DLD1 (cell line): Measurements from ENCODE around the gene RBM12.
"Not testable (repeated sequence)": the region's sequence is repeated elsewhere in the genome, so short reads cannot be mapped to it uniquely, and the experiment has no call there.

Experiments used
- in situ Hi-C: cut with HindIII; loops from 2 replicates; pipeline ENCODE4 v1.10.0; 2017; ENCODE audit warnings: low sequenced_read_pairs

The RBM12 gene

GRCh38 chr20:35664466-35665206 is at the start of gene RBM12, which contains the start of gene CPNE1:
Gene RBM12, minus strand, starts transcription at chr20:35664900. Its CDS starts 9,578 bp downstream, at chr20:35655322.
Gene CPNE1, minus strand, starts transcription at chr20:35664900. Its CDS starts 31,977 bp downstream, at chr20:35632923.
- in situ Hi-C loops = no loop called here

- in situ Hi-C loops = no loop called here
Measured at GRCh38 chr20:35714127-35714526, 49.4 kb upstream of the RBM12 start.

GRCh38 chr20:35713120-35713519 is 48.4 kb upstream of the RBM12 start:
- in situ Hi-C loops = not testable (repeated sequence)

GRCh38 chr20:35711588-35712209 is 47.0 kb upstream of the RBM12 start:
- in situ Hi-C loops = no loop called here

GRCh38 chr20:35710884-35711587 is 46.3 kb upstream of the RBM12 start:
- in situ Hi-C loops = no loop called here

GRCh38 chr20:35710039-35710438 is 45.3 kb upstream of the RBM12 start:
- in situ Hi-C loops = no loop called here

GRCh38 chr20:35709259-35709658 is 44.6 kb upstream of the RBM12 start:
- in situ Hi-C loops = no loop called here

- in situ Hi-C loops = no loop called here
Measured at GRCh38 chr20:35708502-35708901, 43.8 kb upstream of the RBM12 start.

GRCh38 chr20:35706591-35707529 is 42.2 kb upstream of the RBM12 start:
- in situ Hi-C loops = not testable (repeated sequence)

- in situ Hi-C loops = not testable (repeated sequence)
Measured at GRCh38 chr20:35705894-35706293, 41.2 kb upstream of the RBM12 start.

GRCh38 chr20:35704514-35705261 is 40.0 kb upstream of the RBM12 start:
- in situ Hi-C loops = no loop called here

GRCh38 chr20:35702824-35703695 is 38.4 kb upstream of the RBM12 start:
- in situ Hi-C loops = no loop called here

GRCh38 chr20:35702051-35702823 is 37.5 kb upstream of the RBM12 start:
- in situ Hi-C loops = no loop called here

GRCh38 chr20:35700625-35701148 is 36.0 kb upstream of the RBM12 start:
- in situ Hi-C loops = no loop called here

GRCh38 chr20:35699957-35700624 is 35.4 kb upstream of the RBM12 start:
- in situ Hi-C loops = no loop called here

GRCh38 chr20:35699127-35699956 is 34.6 kb upstream of the RBM12 start, which contains the start of the genes NFS1 and ROMO1:
Gene NFS1, minus strand, starts transcription at chr20:35699352. Its CDS starts 64 bp downstream, at chr20:35699288.
Gene ROMO1, plus strand, starts transcription at chr20:35699405. Its CDS starts 228 bp downstream, at chr20:35699633.
- in situ Hi-C loops = no loop called here
